ENCODE data around the gene TRIM7. TPM values are rescaled to one million over a fixed set of nuclear protein-coding genes. Genes with fewer than 3 reads are reported as not detected.

The TRIM7 gene
- total RNA-seq, 2 experiments from 2014 or later = 1.1 to 3.0 TPM

DNA sequence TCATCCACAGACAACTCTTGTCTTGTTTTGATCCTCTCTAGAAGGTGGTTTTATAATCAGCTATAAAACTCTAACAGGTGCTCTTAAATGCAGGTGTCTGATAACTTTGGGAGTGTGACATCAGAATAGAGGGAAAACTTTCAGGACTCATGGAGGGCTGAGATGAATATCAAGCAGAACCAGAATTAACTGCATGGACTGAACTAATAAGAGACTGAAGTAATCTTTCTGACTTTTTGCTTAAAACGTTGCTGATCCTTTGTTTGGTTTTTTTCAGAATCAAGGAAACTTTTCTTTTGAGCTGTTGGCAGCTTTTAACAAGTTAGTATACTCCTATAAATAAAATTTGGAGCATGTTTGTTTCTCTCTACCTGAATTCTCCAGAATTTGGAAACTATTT is 59.9 kb downstream of the TRIM7 start:
- intact Hi-C loops (cut with micrococcal nuclease) = no loop called here
- Mint-ChIP-seq H3K4me3 (no peak overlapping the region), H3K9me3 (peaks cover 2% of the 10 kb centered on the region), H3K27ac (no peak overlapping the region), H3K36me3 (ENCODE audit: low read depth) (no peaks in the 10 kb centered on the region), H3K4me1 (ENCODE audit: low read depth) (no peaks in the 10 kb centered on the region), H3K27me3 (peaks cover 42% of the 10 kb centered on the region)
- ChIA-PET CTCF (no interaction called here), POLR2A (no interaction called here)
- ATAC-seq (no peak), DNase-seq (no peak)
- TF ChIP-seq, protein P1, sequence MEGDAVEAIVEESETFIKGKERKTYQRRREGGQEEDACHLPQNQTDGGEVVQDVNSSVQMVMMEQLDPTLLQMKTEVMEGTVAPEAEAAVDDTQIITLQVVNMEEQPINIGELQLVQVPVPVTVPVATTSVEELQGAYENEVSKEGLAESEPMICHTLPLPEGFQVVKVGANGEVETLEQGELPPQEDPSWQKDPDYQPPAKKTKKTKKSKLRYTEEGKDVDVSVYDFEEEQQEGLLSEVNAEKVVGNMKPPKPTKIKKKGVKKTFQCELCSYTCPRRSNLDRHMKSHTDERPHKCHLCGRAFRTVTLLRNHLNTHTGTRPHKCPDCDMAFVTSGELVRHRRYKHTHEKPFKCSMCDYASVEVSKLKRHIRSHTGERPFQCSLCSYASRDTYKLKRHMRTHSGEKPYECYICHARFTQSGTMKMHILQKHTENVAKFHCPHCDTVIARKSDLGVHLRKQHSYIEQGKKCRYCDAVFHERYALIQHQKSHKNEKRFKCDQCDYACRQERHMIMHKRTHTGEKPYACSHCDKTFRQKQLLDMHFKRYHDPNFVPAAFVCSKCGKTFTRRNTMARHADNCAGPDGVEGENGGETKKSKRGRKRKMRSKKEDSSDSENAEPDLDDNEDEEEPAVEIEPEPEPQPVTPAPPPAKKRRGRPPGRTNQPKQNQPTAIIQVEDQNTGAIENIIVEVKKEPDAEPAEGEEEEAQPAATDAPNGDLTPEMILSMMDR (IDR thresholded peaks at IDR 0.05) = no peak

Small RNAs within 50 kb of the gene (microRNA-seq; reads per million reads assigned to microRNA genes)
- gene MIR4638 (ENCODE audit: borderline microRNAs expressed, borderline replicate concordance) = 0.91 reads per million

Other genes with a start within 250 kb of the TRIM7 start
- gene BTNL3, start 216.3 kb downstream of the TRIM7 start, total RNA-seq = not detected
- gene BTNL9, start 164.9 kb downstream of the TRIM7 start, total RNA-seq = not detected
- gene OR2V1, start 74.0 kb downstream of the TRIM7 start, total RNA-seq = not detected
- gene OR2V2, start 57.6 kb downstream of the TRIM7 start, total RNA-seq = not detected
- 10 to 100 TPM; 30.6 to 31.5 TPM for gene TRIM41, start 18.1 kb upstream of the TRIM7 start, total RNA-seq
- 1,000 to 10,000 TPM; 2,759 to 2,801 TPM for gene RACK1, start 38.7 kb upstream of the TRIM7 start, total RNA-seq
- gene TRIM52, start 55.9 kb upstream of the TRIM7 start, total RNA-seq = 10 to 100 TPM; 13.2 to 13.8 TPM
- not detected for gene OR4F3, start 162.1 kb upstream of the TRIM7 start, total RNA-seq

Data from activated CD8-positive, alpha-beta T cell treated with anti-CD3 and anti-CD28 coated beads for 36 hours (primary cell).